ENCODE data around the gene MAMDC2.
"Not testable (repeated sequence)": the region's sequence is repeated elsewhere in the genome, so short reads cannot be mapped to it uniquely, and the experiment has no call there.

The MAMDC2 gene

DNA sequence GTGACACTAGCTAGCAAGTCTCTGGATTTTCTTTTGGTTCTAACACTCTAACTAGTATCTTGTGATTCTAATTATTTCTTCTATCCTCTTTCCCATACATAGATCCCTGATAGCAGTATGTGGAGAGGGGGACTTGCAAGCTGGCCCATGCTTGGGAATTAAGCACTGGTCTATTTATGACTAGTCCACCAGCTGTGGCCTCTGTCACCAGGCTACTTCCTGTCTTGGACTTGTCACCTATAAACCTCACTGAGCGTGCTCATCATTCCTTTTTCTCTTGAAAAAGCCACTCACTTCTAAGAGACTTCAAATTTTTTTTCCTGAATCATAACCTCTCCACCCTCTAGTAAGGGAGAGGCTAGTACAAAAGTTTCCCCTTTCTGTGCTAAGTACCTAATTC lies 32.3 kb upstream of the MAMDC2 start:
- no peak for FAIRE-seq

GRCh38 chr9:70012569-70012968 lies 31.1 kb upstream of the MAMDC2 start:
- DNase-seq (ENCODE audit: insufficient read length) (no peak), FAIRE-seq (no peak)
- no peak for TF ChIP-seq POLR2A (IDR thresholded peaks at IDR 0.05; ENCODE audit: low read depth, low read length)

More for the DNA sequence above, 32.3 kb upstream of the MAMDC2 start:
- TF ChIP-seq POLR2A (IDR thresholded peaks at IDR 0.05; ENCODE audit: low read depth, low read length): no peak
- TF ChIP-seq TAF1 (IDR thresholded peaks at IDR 0.05; ENCODE audit: borderline replicate concordance, low read depth, low read length): no peak
- TF ChIP-seq POLR2AphosphoS5 (IDR thresholded peaks at IDR 0.05; ENCODE audit: low read depth, low read length): no peak
- DNase-seq (ENCODE audit: insufficient read length): no peak

GRCh38 chr9:70013598-70014196 lies 30.0 kb upstream of the MAMDC2 start:
- DNase-seq (ENCODE audit: insufficient read length): no peak
- FAIRE-seq: no peak
- TF ChIP-seq POLR2A (IDR thresholded peaks at IDR 0.05; ENCODE audit: low read depth, low read length) (no peak), TAF1 (IDR thresholded peaks at IDR 0.05; ENCODE audit: borderline replicate concordance, low read depth, low read length) (no peak), POLR2AphosphoS5 (IDR thresholded peaks at IDR 0.05; ENCODE audit: low read depth, low read length) (no peak)

DNA sequence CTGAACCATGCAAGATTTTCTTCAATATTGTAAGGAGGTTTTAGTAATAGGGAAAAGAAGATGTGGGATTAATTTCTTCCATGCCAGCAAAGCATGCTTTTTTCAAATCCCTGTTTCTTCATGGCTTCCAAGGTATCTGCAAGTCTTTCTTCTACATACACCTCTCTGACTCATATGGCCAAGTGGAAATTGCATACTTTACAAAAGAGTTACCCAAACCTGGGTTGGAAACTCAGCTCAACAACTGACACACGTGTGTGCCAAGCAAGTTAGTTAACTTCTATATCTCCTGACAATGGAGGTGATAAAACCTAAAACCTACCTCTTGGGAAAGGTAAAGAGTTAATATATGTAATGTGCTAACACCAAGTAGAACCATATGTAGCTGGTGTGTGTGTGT lies 28.5 kb upstream of the MAMDC2 start:
- TF ChIP-seq POLR2AphosphoS5 (IDR thresholded peaks at IDR 0.05; ENCODE audit: low read depth, low read length) (no peak), POLR2A (IDR thresholded peaks at IDR 0.05; ENCODE audit: low read depth, low read length) (no peak), TAF1 (IDR thresholded peaks at IDR 0.05; ENCODE audit: borderline replicate concordance, low read depth, low read length) (no peak)
- no peak for FAIRE-seq
- no peak for DNase-seq (ENCODE audit: insufficient read length)

- no peak for TF ChIP-seq POLR2AphosphoS5 (IDR thresholded peaks at IDR 0.05; ENCODE audit: low read depth, low read length)
- no peak for TF ChIP-seq POLR2A (IDR thresholded peaks at IDR 0.05; ENCODE audit: low read depth, low read length)
- TF ChIP-seq TAF1 (IDR thresholded peaks at IDR 0.05; ENCODE audit: borderline replicate concordance, low read depth, low read length): no peak
- DNase-seq (ENCODE audit: insufficient read length): no peak
- no peak for FAIRE-seq
Measured at GRCh38 chr9:70020217-70020616, 23.4 kb upstream of the MAMDC2 start.

- TF ChIP-seq POLR2A (IDR thresholded peaks at IDR 0.05; ENCODE audit: low read depth, low read length) (no peak), TAF1 (IDR thresholded peaks at IDR 0.05; ENCODE audit: borderline replicate concordance, low read depth, low read length) (no peak), POLR2AphosphoS5 (IDR thresholded peaks at IDR 0.05; ENCODE audit: low read depth, low read length) (no peak)
- no peak for FAIRE-seq
Measured at GRCh38 chr9:70020991-70021571, 22.6 kb upstream of the MAMDC2 start.

GRCh38 chr9:70028287-70028686 lies 15.4 kb upstream of the MAMDC2 start:
- FAIRE-seq (no peak), DNase-seq (ENCODE audit: insufficient read length) (no peak)
- TF ChIP-seq TAF1 (IDR thresholded peaks at IDR 0.05; ENCODE audit: borderline replicate concordance, low read depth, low read length): no peak
- no peak for TF ChIP-seq POLR2AphosphoS5 (IDR thresholded peaks at IDR 0.05; ENCODE audit: low read depth, low read length)
- no peak for TF ChIP-seq POLR2A (IDR thresholded peaks at IDR 0.05; ENCODE audit: low read depth, low read length)

More at GRCh38 chr9:70020991-70021571, 22.6 kb upstream of the MAMDC2 start:
- no peak for DNase-seq (ENCODE audit: insufficient read length)

GRCh38 chr9:70030156-70030555 lies 13.5 kb upstream of the MAMDC2 start:
- DNase-seq (ENCODE audit: insufficient read length) (no peak), FAIRE-seq (no peak)
- TF ChIP-seq POLR2AphosphoS5 (IDR thresholded peaks at IDR 0.05; ENCODE audit: low read depth, low read length) (no peak), POLR2A (IDR thresholded peaks at IDR 0.05; ENCODE audit: low read depth, low read length) (no peak), TAF1 (IDR thresholded peaks at IDR 0.05; ENCODE audit: borderline replicate concordance, low read depth, low read length) (no peak)

GRCh38 chr9:70031141-70031545 lies 12.5 kb upstream of the MAMDC2 start:
- FAIRE-seq (no peak), DNase-seq (ENCODE audit: insufficient read length) (no peak)
- TF ChIP-seq TAF1 (IDR thresholded peaks at IDR 0.05; ENCODE audit: borderline replicate concordance, low read depth, low read length) (no peak), POLR2AphosphoS5 (IDR thresholded peaks at IDR 0.05; ENCODE audit: low read depth, low read length) (no peak), POLR2A (IDR thresholded peaks at IDR 0.05; ENCODE audit: low read depth, low read length) (no peak)

- no peak for FAIRE-seq
- no peak for DNase-seq (ENCODE audit: insufficient read length)
- no peak for TF ChIP-seq POLR2AphosphoS5 (IDR thresholded peaks at IDR 0.05; ENCODE audit: low read depth, low read length)
- TF ChIP-seq TAF1 (IDR thresholded peaks at IDR 0.05; ENCODE audit: borderline replicate concordance, low read depth, low read length): no peak
- no peak for TF ChIP-seq POLR2A (IDR thresholded peaks at IDR 0.05; ENCODE audit: low read depth, low read length)
Measured at GRCh38 chr9:70034271-70034711, 9.4 kb upstream of the MAMDC2 start.

DNA sequence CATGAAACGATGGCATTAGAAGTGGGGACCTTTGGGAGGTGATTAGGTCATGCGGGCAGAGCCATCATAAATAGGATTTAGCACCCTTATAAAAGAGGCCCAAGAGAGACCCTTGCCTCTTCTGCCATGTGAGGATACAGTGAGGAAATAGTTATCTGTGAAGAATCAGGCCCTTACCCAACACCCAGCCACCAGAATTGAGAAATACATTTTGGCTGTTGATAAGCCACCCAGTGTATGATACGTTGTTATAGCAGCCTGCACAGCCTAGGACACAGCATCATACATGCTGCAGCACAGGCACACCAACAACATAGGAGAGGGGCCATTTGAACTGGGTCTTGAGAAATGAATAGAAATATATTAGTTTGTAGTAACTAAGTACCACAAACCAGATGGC lies 8.0 kb upstream of the MAMDC2 start:
- DNase-seq (ENCODE audit: insufficient read length) (no peak), FAIRE-seq (no peak)
- TF ChIP-seq POLR2A (IDR thresholded peaks at IDR 0.05; ENCODE audit: low read depth, low read length) (no peak), TAF1 (IDR thresholded peaks at IDR 0.05; ENCODE audit: borderline replicate concordance, low read depth, low read length) (no peak), POLR2AphosphoS5 (IDR thresholded peaks at IDR 0.05; ENCODE audit: low read depth, low read length) (no peak)

- DNase-seq (ENCODE audit: insufficient read length): no peak
- no peak for FAIRE-seq
- no peak for TF ChIP-seq POLR2AphosphoS5 (IDR thresholded peaks at IDR 0.05; ENCODE audit: low read depth, low read length)
- no peak for TF ChIP-seq POLR2A (IDR thresholded peaks at IDR 0.05; ENCODE audit: low read depth, low read length)
- no peak for TF ChIP-seq TAF1 (IDR thresholded peaks at IDR 0.05; ENCODE audit: borderline replicate concordance, low read depth, low read length)
Measured at GRCh38 chr9:70036641-70037040, 7.0 kb upstream of the MAMDC2 start.

DNA sequence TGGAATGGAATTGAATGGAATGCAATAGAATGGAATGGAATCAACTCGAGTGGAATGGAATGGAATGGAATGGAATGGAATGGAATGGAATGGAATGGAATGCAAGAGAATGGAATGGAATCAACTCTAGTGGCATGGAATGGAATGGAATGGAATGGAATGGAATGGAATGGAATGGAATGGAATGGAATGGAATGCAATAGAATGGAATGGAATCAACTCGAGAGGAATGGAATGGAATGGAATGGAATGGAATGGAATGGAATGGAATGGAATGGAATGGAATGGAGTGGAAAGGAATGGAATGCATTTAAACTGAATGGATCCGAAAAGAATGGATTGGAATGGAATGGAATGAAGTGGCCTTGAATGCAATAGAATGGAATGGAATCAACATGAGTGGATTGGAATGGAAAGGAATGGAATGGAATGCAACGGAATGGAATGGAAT lies 5.5 kb upstream of the MAMDC2 start:
- FAIRE-seq; DNase-seq (ENCODE audit: insufficient read length): not testable (repeated sequence)

All from GM12892 (cell line).